ENCODE measurements around the gene SLC5A8.
A peak's percentile ranks its signal among the peaks of the same experiment; 100 is the strongest.

The SLC5A8 gene

GRCh38 chr12:101200145-101200544 is 9.9 kb downstream of the SLC5A8 start:
- Histone ChIP-seq H3K27me3 (replicated peaks; ENCODE audit: control insufficient read depth, insufficient read depth, low read length) (no peaks in the 10 kb centered on the region), H3K4me3 (replicated peaks; ENCODE audit: low read depth, low read length) (no peak overlapping the region), H3K36me3 (ENCODE audit: control insufficient read depth, insufficient read depth, low read length) (no peaks in the 10 kb centered on the region)
- TF ChIP-seq CTCF (IDR thresholded peaks at IDR 0.05; ENCODE audit: insufficient read depth, low read length, poor library complexity, severe bottlenecking), result no peak
- DNase-seq (ENCODE audit: extremely low read depth, insufficient read length), result no peak

GRCh38 chr12:101186291-101186690 is 23.7 kb downstream of the SLC5A8 start:
- no peaks in the 10 kb centered on the region for H3K27me3 ChIP-seq (replicated peaks; ENCODE audit: control insufficient read depth, insufficient read depth, low read length)
- H3K36me3 ChIP-seq (ENCODE audit: control insufficient read depth, insufficient read depth, low read length), result no peaks in the 10 kb centered on the region
- no peak overlapping the region for H3K4me3 ChIP-seq (replicated peaks; ENCODE audit: low read depth, low read length)
- no peak for TF ChIP-seq CTCF (IDR thresholded peaks at IDR 0.05; ENCODE audit: insufficient read depth, low read length, poor library complexity, severe bottlenecking)
- no peak for DNase-seq (ENCODE audit: extremely low read depth, insufficient read length)

GRCh38 chr12:101181776-101182175 is 28.3 kb downstream of the SLC5A8 start:
- TF ChIP-seq CTCF (IDR thresholded peaks at IDR 0.05; ENCODE audit: insufficient read depth, low read length, poor library complexity, severe bottlenecking), result no peak
- DNase-seq (ENCODE audit: extremely low read depth, insufficient read length), result no peak
- Histone ChIP-seq H3K36me3 (ENCODE audit: control insufficient read depth, insufficient read depth, low read length) (no peaks in the 10 kb centered on the region), H3K4me3 (replicated peaks; ENCODE audit: low read depth, low read length) (no peak overlapping the region), H3K27me3 (replicated peaks; ENCODE audit: control insufficient read depth, insufficient read depth, low read length) (no peaks in the 10 kb centered on the region)

GRCh38 chr12:101174541-101174940 is 35.5 kb downstream of the SLC5A8 start:
- no peaks in the 10 kb centered on the region for H3K27me3 ChIP-seq (replicated peaks; ENCODE audit: control insufficient read depth, insufficient read depth, low read length)
- no peak for DNase-seq (ENCODE audit: extremely low read depth, insufficient read length)
- no peak for TF ChIP-seq CTCF (IDR thresholded peaks at IDR 0.05; ENCODE audit: insufficient read depth, low read length, poor library complexity, severe bottlenecking)
- no peak overlapping the region for H3K4me3 ChIP-seq (replicated peaks; ENCODE audit: low read depth, low read length)
- H3K36me3 ChIP-seq (ENCODE audit: control insufficient read depth, insufficient read depth, low read length), result no peaks in the 10 kb centered on the region

GRCh38 chr12:101173197-101173749 is 36.8 kb downstream of the SLC5A8 start:
- DNase-seq (ENCODE audit: extremely low read depth, insufficient read length), result no peak
- Histone ChIP-seq H3K4me3 (replicated peaks; ENCODE audit: low read depth, low read length) (no peak overlapping the region), H3K27me3 (replicated peaks; ENCODE audit: control insufficient read depth, insufficient read depth, low read length) (no peaks in the 10 kb centered on the region; the same call in 1 of the 2 replicates), H3K36me3 (ENCODE audit: control insufficient read depth, insufficient read depth, low read length) (no peaks in the 10 kb centered on the region)
- no peak for TF ChIP-seq CTCF (IDR thresholded peaks at IDR 0.05; ENCODE audit: insufficient read depth, low read length, poor library complexity, severe bottlenecking)

- DNase-seq (ENCODE audit: extremely low read depth, insufficient read length), result no peak
- Histone ChIP-seq H3K27me3 (replicated peaks; ENCODE audit: control insufficient read depth, insufficient read depth, low read length) (no peaks in the 10 kb centered on the region; the same call in 1 of the 2 replicates), H3K36me3 (ENCODE audit: control insufficient read depth, insufficient read depth, low read length) (no peaks in the 10 kb centered on the region), H3K4me3 (replicated peaks; ENCODE audit: low read depth, low read length) (no peak overlapping the region)
- peak; percentile 26 for TF ChIP-seq CTCF (IDR thresholded peaks at IDR 0.05; ENCODE audit: insufficient read depth, low read length, poor library complexity, severe bottlenecking)
These were observed 37.7 kb downstream of the SLC5A8 start for GRCh38 chr12:101172316-101172715.
